PC-3 (cell line): ENCODE results near the gene ZKSCAN4. TPM values are rescaled to one million over a fixed set of nuclear protein-coding genes. Genes with fewer than 3 reads are reported as not detected.

ENCODE experiments used
- ATAC-seq: fragments of 200-7000 bp; cut with Tn5 transposase; 2 replicates; pipeline ENCODE4 v1.9.1; 2020; ENCODE audit warnings: mild to moderate bottlenecking, moderate library complexity
- BruUV-seq: library from RNA; stranded (reverse); fragments of 400-500 nt; replicated peaks from 2 replicates; lab custom pipeline; 2021; lab: Mats Ljungman, UMichigan
- CTCF ChIA-PET: fragments of 300-600 bp; sonication (Branson Sonifier 250); formaldehyde crosslinking; loops from one replicate; lab custom pipeline; 2022; ENCODE audit warnings: antibody characterized with exemption; lab: Charles Lee
- POLR2A ChIA-PET: fragments of 300-600 bp; sonication (Branson Sonifier 250); formaldehyde crosslinking; loops from one replicate; lab custom pipeline; 2022; ENCODE audit warnings: antibody characterized with exemption; ENCODE audit not compliant: unreplicated experiment; lab: Charles Lee
- DNase-seq: peaks from one replicate; pipeline ENCODE4 v3.0.0-alpha.2; 2015
- H2AFZ ChIP-seq: fragments of 300-600 bp; sonication (generic); 2 replicates; pipeline ENCODE4 v1.6.0; 2016; ENCODE audit warnings: antibody characterized with exemption, low read length
- H3F3A ChIP-seq: fragments of 300-600 bp; sonication (generic); one replicate; pipeline ENCODE4 v1.6.0; 2017; ENCODE audit warnings: antibody characterized with exemption, low read length, control low read depth, mild to moderate bottlenecking; ENCODE audit not compliant: unreplicated experiment
- H3K27ac ChIP-seq: fragments of 300-600 bp; sonication (generic); 2 replicates; pipeline ENCODE4 v1.5.1; 2016; ENCODE audit warnings: mild to moderate bottlenecking, low read length
- H3K27me3 ChIP-seq: fragments of 300-600 bp; sonication (generic); 2 replicates; pipeline ENCODE4 v1.6.1; 2016; ENCODE audit warnings: low read length, mixed read lengths
- H3K36me3 ChIP-seq: fragments of 300-600 bp; sonication (generic); 2 replicates; pipeline ENCODE4 v1.6.1; 2016; ENCODE audit warnings: low read depth, mixed run types, low read length, mixed read lengths
- H3K4me1 ChIP-seq: fragments of 300-600 bp; sonication (generic); 2 replicates; pipeline ENCODE4 v1.5.1; 2016; ENCODE audit warnings: low read length; ENCODE audit not compliant: insufficient read depth
- H3K4me2 ChIP-seq: fragments of 300-600 bp; sonication (generic); 2 replicates; pipeline ENCODE4 v1.6.0; 2016; ENCODE audit warnings: low read length
- H3K4me3 ChIP-seq: fragments of 300-600 bp; sonication (generic); 2 replicates; pipeline ENCODE4 v1.5.1; 2016; ENCODE audit warnings: mild to moderate bottlenecking, low read length, mixed read lengths
- H3K79me2 ChIP-seq: fragments of 300-600 bp; sonication (generic); 2 replicates; pipeline ENCODE4 v1.6.1; 2017; ENCODE audit warnings: low read length, mixed read lengths
- H3K9ac ChIP-seq: fragments of 300-600 bp; sonication (generic); 2 replicates; pipeline ENCODE4 v1.6.0; 2016; ENCODE audit warnings: mild to moderate bottlenecking, low read length
- H3K9me2 ChIP-seq: fragments of 300-600 bp; sonication (generic); replicated peaks from 2 replicates; pipeline ENCODE4 v1.6.1; 2016; ENCODE audit warnings: mixed run types, low read length, mixed read lengths
- H3K9me3 ChIP-seq: fragments of 300-600 bp; sonication (generic); 2 replicates; pipeline ENCODE4 v1.6.1; 2016; ENCODE audit warnings: low read length, mixed read lengths
- H4K20me1 ChIP-seq: fragments of 300-600 bp; sonication (generic); 2 replicates; pipeline ENCODE4 v1.6.1; 2016; ENCODE audit warnings: low read length, mixed read lengths
- EZH2 ChIP-seq: fragments of 300-600 bp; sonication (generic); IDR thresholded peaks from one replicate; pipeline ENCODE4 v1.6.1; 2017; ENCODE audit warnings: antibody characterized with exemption, mild to moderate bottlenecking, low read length; ENCODE audit not compliant: unreplicated experiment
- EZH2phosphoT487 ChIP-seq: fragments of 300-600 bp; sonication (generic); IDR thresholded peaks from 2 replicates; pipeline ENCODE4 v1.6.1; 2018; ENCODE audit warnings: mild to moderate bottlenecking, antibody characterized with exemption, low read length, borderline replicate concordance
- intact Hi-C: fragments of 100-400 bp; cut with micrococcal nuclease; formaldehyde crosslinking; loops from 2 replicates; pipeline ENCODE4 v1.9.0; 2023
- total RNA-seq: library from RNA; depleted of rRNA; stranded (reverse); fragments of >200 nt; gene quantifications from 2 replicates; pipeline ENCODE4 v1.2.3, GENCODE V29; 2014
- TF ChIP-seq, protein P1 (sequence below): fragments of 300-600 bp; sonication (generic); conservative IDR thresholded peaks from 2 replicates; pipeline ENCODE4 v1.5.1; 2017; ENCODE audit warnings: antibody characterized with exemption, low read depth, mild to moderate bottlenecking, low read length

The ZKSCAN4 gene
- total RNA-seq, 1 experiment from 2014 or later: 2.3 TPM

GRCh38 chr6:28239636-28240035 lies 12.4 kb downstream of the ZKSCAN4 start:
- Histone ChIP-seq H3K4me3 (no peak overlapping the region), H3K27me3 (no peaks in the 10 kb centered on the region), H3F3A (no peaks in the 10 kb centered on the region), H3K79me2 (no peaks in the 10 kb centered on the region), H2AFZ (no peak overlapping the region), H3K36me3 (peaks cover 8% of the 10 kb centered on the region; the same call in 1 of the 2 replicates), H3K27ac (no peak overlapping the region), H4K20me1 (no peaks in the 10 kb centered on the region), H3K9me3 (no peaks in the 10 kb centered on the region), H3K4me1 (no peaks in the 10 kb centered on the region), H3K9ac (no peak overlapping the region), H3K4me2 (no peak overlapping the region), H3K9me2 (no peaks in the 10 kb centered on the region)
- BruUV-seq: no TSS peak
- ChIA-PET POLR2A (no interaction called here), CTCF (no interaction called here)
- TF ChIP-seq, protein P1, sequence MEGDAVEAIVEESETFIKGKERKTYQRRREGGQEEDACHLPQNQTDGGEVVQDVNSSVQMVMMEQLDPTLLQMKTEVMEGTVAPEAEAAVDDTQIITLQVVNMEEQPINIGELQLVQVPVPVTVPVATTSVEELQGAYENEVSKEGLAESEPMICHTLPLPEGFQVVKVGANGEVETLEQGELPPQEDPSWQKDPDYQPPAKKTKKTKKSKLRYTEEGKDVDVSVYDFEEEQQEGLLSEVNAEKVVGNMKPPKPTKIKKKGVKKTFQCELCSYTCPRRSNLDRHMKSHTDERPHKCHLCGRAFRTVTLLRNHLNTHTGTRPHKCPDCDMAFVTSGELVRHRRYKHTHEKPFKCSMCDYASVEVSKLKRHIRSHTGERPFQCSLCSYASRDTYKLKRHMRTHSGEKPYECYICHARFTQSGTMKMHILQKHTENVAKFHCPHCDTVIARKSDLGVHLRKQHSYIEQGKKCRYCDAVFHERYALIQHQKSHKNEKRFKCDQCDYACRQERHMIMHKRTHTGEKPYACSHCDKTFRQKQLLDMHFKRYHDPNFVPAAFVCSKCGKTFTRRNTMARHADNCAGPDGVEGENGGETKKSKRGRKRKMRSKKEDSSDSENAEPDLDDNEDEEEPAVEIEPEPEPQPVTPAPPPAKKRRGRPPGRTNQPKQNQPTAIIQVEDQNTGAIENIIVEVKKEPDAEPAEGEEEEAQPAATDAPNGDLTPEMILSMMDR: no peak
- DNase-seq (no peak), ATAC-seq (no peak)
- intact Hi-C loops: no loop called here

DNA sequence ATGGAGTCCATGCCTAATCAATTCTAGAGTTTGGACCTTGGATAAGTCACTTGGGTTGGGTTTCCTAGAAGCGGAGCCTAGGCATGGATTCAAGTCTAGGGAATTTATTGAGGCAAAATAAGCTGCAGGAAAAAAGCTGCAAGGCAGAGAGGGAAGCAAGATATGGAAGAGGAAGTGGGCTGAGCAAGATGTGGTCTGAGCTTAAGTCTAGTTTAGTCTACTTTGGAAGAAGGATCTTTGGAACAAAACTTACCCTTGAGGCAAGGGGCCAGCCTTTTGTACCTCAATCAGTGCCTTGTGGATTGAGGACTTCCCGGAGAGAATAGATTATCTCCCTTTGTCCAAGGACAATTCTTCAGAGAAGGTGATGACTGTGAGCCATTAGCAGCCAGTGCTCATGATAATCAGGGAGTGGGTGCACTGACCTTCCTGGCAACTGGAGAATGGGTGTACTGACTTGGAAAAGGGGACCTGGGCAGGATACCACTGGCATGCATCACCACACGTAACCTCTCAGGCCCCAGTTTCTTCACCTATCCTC lies 16.1 kb downstream of the ZKSCAN4 start:
- DNase-seq: no peak
- H3K4me3 ChIP-seq: no peak overlapping the region
- CTCF ChIA-PET: no interaction called here

DNA sequence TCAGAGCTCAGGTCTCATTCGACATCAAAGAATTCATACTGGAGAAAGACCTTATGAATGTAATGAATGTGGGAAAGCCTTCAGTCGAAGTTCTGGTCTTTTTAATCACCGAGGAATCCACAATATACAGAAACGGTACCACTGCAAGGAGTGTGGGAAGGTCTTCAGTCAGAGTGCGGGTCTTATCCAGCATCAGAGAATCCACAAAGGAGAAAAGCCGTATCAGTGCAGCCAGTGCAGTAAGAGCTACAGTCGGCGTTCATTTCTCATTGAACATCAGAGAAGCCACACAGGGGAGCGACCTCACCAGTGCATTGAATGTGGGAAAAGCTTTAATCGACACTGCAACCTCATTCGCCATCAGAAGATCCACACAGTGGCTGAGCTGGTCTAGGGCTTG lies 19.3 kb downstream of the ZKSCAN4 start:
- no peak overlapping the region for H3K4me2 ChIP-seq
- H3K27me3 ChIP-seq: no peaks in the 10 kb centered on the region
- peaks cover 40% of the 10 kb centered on the region for H3K36me3 ChIP-seq
- no peak overlapping the region for H3K27ac ChIP-seq
- no peaks in the 10 kb centered on the region for H3F3A ChIP-seq
- no peak overlapping the region for H3K4me3 ChIP-seq
- no TSS peak for BruUV-seq
- H3K4me1 ChIP-seq: no peaks in the 10 kb centered on the region
- no peaks in the 10 kb centered on the region for H3K79me2 ChIP-seq
- ChIA-PET CTCF (no interaction called here), POLR2A (no interaction called here)
- no peaks in the 10 kb centered on the region for H3K9me2 ChIP-seq
- no peaks in the 10 kb centered on the region for H4K20me1 ChIP-seq
- DNase-seq: no peak
- intact Hi-C loops: no loop called here
- no peak for ATAC-seq
- H3K9me3 ChIP-seq: no peaks in the 10 kb centered on the region
- no peak overlapping the region for H3K9ac ChIP-seq
- TF ChIP-seq EZH2: no peak
- TF ChIP-seq EZH2phosphoT487: no peak
- TF ChIP-seq, protein P1: no peak
- no peak overlapping the region for H2AFZ ChIP-seq

More for the DNA sequence above, 16.1 kb downstream of the ZKSCAN4 start:
- no peaks in the 10 kb centered on the region for H3K9me2 ChIP-seq
- H3K36me3 ChIP-seq: peaks cover 18% of the 10 kb centered on the region; the same call in 1 of the 2 replicates
- H3K9ac ChIP-seq: no peak overlapping the region
- no peaks in the 10 kb centered on the region for H3F3A ChIP-seq
- H3K27ac ChIP-seq: no peak overlapping the region
- H2AFZ ChIP-seq: no peak overlapping the region
- no peaks in the 10 kb centered on the region for H3K27me3 ChIP-seq
- intact Hi-C loops: no loop called here
- no TSS peak for BruUV-seq
- H3K4me2 ChIP-seq: no peak overlapping the region
- POLR2A ChIA-PET: no interaction called here
- H4K20me1 ChIP-seq: no peaks in the 10 kb centered on the region
- TF ChIP-seq EZH2phosphoT487 (no peak), EZH2 (no peak)
- TF ChIP-seq, protein P1: no peak
- ATAC-seq: no peak
- H3K9me3 ChIP-seq: no peaks in the 10 kb centered on the region
- H3K79me2 ChIP-seq: no peaks in the 10 kb centered on the region
- no peaks in the 10 kb centered on the region for H3K4me1 ChIP-seq
